Measurements from ENCODE around the gene CD300LD. TPM values are rescaled to one million over a fixed set of nuclear protein-coding genes. Genes with fewer than 3 reads are reported as not detected.
"Not testable (repeated sequence)": the region's sequence is repeated elsewhere in the genome, so short reads cannot be mapped to it uniquely, and the experiment has no call there.

Gene CD300LD
- total RNA-seq: not detected

GRCh38 chr17:74592087-74592990 is at the start of gene CD300LD:
Gene CD300LD (minus strand): TSS chr17:74592283. CDS start chr17:74592202, 81 bp downstream.
- peaks cover 0 to 3% of the 10 kb centered on the region in 2 donors for H3K27me3 ChIP-seq
- intact Hi-C loops (cut with DNase I; ENCODE audit: low total_unique reads): no loop called here
- no peak for DNase-seq

GRCh38 chr17:74641224-74641957 is 49.3 kb upstream of the CD300LD start:
- H3K9me3 ChIP-seq: no peaks in the 10 kb centered on the region
- TF ChIP-seq POLR2A (IDR thresholded peaks at IDR 0.05): no peak
- TF ChIP-seq CTCF (IDR thresholded peaks at IDR 0.05): no peak
- no peaks in the 10 kb centered on the region for H3K36me3 ChIP-seq
- H3K27me3 ChIP-seq: no peaks in the 10 kb centered on the region
- H3K4me3 ChIP-seq: no peak overlapping the region
- H3K4me1 ChIP-seq: no peaks in the 10 kb centered on the region
- intact Hi-C loops (cut with DNase I; ENCODE audit: low total_unique reads): no loop called here
- no peak for DNase-seq
- no peak overlapping the region for H3K27ac ChIP-seq

More at GRCh38 chr17:74592087-74592990, at the start of gene CD300LD:
- Histone ChIP-seq H3K9me3 (no peaks in the 10 kb centered on the region), H3K36me3 (no peaks in the 10 kb centered on the region), H3K4me1 (no peaks in the 10 kb centered on the region), H3K4me3 (no peak within 1 kb of the TSS), H3K27ac (no peak within 1 kb of the TSS)
- TF ChIP-seq CTCF (IDR thresholded peaks at IDR 0.05) (no peak), POLR2A (IDR thresholded peaks at IDR 0.05) (no peak)

- Histone ChIP-seq H3K27me3 (no peaks in the 10 kb centered on the region), H3K4me1 (no peaks in the 10 kb centered on the region), H3K4me3 (no peak overlapping the region), H3K36me3 (no peaks in the 10 kb centered on the region), H3K9me3 (no peaks in the 10 kb centered on the region), H3K27ac (no peak overlapping the region)
- DNase-seq: no peak
- TF ChIP-seq POLR2A (IDR thresholded peaks at IDR 0.05) (no peak), CTCF (IDR thresholded peaks at IDR 0.05) (no peak)
- intact Hi-C loops (cut with DNase I; ENCODE audit: low total_unique reads): no loop called here
Observed at GRCh38 chr17:74639704-74640151, 47.6 kb upstream of the CD300LD start.

- DNase-seq: no peak
- Histone ChIP-seq H3K27ac (no peak overlapping the region), H3K9me3 (no peaks in the 10 kb centered on the region), H3K27me3 (no peaks in the 10 kb centered on the region), H3K4me3 (no peak overlapping the region), H3K4me1 (no peaks in the 10 kb centered on the region), H3K36me3 (no peaks in the 10 kb centered on the region)
- intact Hi-C loops (cut with DNase I; ENCODE audit: low total_unique reads): no loop called here
- TF ChIP-seq POLR2A (IDR thresholded peaks at IDR 0.05) (no peak), CTCF (IDR thresholded peaks at IDR 0.05) (no peak)
Observed at GRCh38 chr17:74637926-74638325, 45.8 kb upstream of the CD300LD start.

- no peak for DNase-seq
- no peak overlapping the region for H3K4me3 ChIP-seq
- intact Hi-C loops (cut with DNase I; ENCODE audit: low total_unique reads): no loop called here
- H3K4me1 ChIP-seq: no peaks in the 10 kb centered on the region
- TF ChIP-seq POLR2A (IDR thresholded peaks at IDR 0.05): no peak
- no peak for TF ChIP-seq CTCF (IDR thresholded peaks at IDR 0.05)
- no peaks in the 10 kb centered on the region for H3K36me3 ChIP-seq
- H3K9me3 ChIP-seq: no peaks in the 10 kb centered on the region
- H3K27ac ChIP-seq: no peak overlapping the region
- H3K27me3 ChIP-seq: no peaks in the 10 kb centered on the region
Observed at GRCh38 chr17:74637265-74637664, 45.2 kb upstream of the CD300LD start.

- H3K4me1 ChIP-seq; H3K36me3 ChIP-seq; DNase-seq; H3K9me3 ChIP-seq; H3K4me3 ChIP-seq; H3K27ac ChIP-seq; intact Hi-C loops (cut with DNase I; ENCODE audit: low total_unique reads); H3K27me3 ChIP-seq: not testable (repeated sequence)
Observed at GRCh38 chr17:74636541-74637085, 44.5 kb upstream of the CD300LD start.

Measured in uterus (tissue), 4 donors.